Lower leg skin (tissue), 3 donors: ENCODE measurements around the gene NSD1.

Source experiments
- POLR2A ChIP-seq, 2 donors: fragments of 450-650 bp; IDR thresholded peaks; one replicate each; pipeline ENCODE4 v1.6.1; 2016 to 2017; ENCODE audit warnings: antibody characterized with exemption in 2 of 2, mild to moderate bottlenecking in 1 of 2, moderate library complexity in 1 of 2
- TF ChIP-seq, protein P1 (sequence below), 3 donors: fragments of 450-650 bp; IDR thresholded peaks; one replicate each; pipeline ENCODE4 v1.5.1; 2016; ENCODE audit warnings: antibody characterized with exemption in 3 of 3, mild to moderate bottlenecking in 3 of 3, moderate library complexity in 2 of 3

DNA sequence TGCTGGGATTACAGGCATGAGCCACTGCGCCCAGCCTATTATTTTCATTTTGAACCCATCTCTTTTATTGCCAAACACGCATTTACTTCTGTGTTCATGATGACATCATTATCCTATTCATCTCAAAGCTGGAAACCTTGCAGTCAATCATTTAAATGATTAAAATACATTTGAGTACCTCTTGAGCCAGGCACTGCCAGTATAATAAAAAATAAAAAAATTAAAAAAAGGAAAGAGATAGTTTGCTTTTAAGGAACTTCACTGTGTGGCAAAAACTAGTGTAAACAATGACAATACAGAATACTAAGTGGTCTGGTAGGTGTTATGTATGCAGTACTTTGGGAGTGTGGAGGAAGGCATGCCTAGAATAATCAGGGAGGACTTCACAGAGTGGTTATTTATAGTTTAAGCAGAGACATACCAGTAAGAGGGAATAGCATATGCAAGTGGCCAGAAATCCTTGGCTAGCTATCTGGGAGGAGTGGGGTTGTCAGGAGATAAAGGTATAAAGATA lies 8.6 kb downstream of the NSD1 start:
- TF ChIP-seq, protein P1, sequence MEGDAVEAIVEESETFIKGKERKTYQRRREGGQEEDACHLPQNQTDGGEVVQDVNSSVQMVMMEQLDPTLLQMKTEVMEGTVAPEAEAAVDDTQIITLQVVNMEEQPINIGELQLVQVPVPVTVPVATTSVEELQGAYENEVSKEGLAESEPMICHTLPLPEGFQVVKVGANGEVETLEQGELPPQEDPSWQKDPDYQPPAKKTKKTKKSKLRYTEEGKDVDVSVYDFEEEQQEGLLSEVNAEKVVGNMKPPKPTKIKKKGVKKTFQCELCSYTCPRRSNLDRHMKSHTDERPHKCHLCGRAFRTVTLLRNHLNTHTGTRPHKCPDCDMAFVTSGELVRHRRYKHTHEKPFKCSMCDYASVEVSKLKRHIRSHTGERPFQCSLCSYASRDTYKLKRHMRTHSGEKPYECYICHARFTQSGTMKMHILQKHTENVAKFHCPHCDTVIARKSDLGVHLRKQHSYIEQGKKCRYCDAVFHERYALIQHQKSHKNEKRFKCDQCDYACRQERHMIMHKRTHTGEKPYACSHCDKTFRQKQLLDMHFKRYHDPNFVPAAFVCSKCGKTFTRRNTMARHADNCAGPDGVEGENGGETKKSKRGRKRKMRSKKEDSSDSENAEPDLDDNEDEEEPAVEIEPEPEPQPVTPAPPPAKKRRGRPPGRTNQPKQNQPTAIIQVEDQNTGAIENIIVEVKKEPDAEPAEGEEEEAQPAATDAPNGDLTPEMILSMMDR (IDR thresholded peaks at IDR 0.05): no peak
- TF ChIP-seq POLR2A (IDR thresholded peaks at IDR 0.05): no peak
